CD14-positive monocyte (primary cell): ENCODE measurements around the gene VAT1L. TPM values are rescaled to one million over a fixed set of nuclear protein-coding genes. Genes with fewer than 3 reads are reported as not detected.

Experiments
- DNase-seq, 3 donors: peaks; one replicate each; pipeline ENCODE4 v3.0.0-alpha.2; 2011 to 2022
- H2AFZ ChIP-seq: 2 replicates; pipeline ENCODE4 v1.6.0; 2012; ENCODE audit warnings: mild to moderate bottlenecking, low read depth, low read length, inconsistent platforms; ENCODE audit not compliant: insufficient read depth, poor library complexity, severe bottlenecking
- H3K27ac ChIP-seq, 2 donors: 1 replicate in 1 of 2; 2 replicates in 1 of 2; pipeline ENCODE4 v1.5.1; 2012 to 2013; ENCODE audit warnings: low read length in 2 of 2, control low read depth in 1 of 2, inconsistent platforms in 1 of 2, low read depth in 1 of 2, mild to moderate bottlenecking in 1 of 2
- H3K27me3 ChIP-seq, 2 donors: one replicate each; pipeline versions ENCODE4 v1.6.0 to v1.6.1; 2011 to 2013; ENCODE audit warnings: low read length in 2 of 2; ENCODE audit not compliant: control insufficient read depth in 2 of 2, insufficient read depth in 2 of 2
- H3K36me3 ChIP-seq, 2 donors: replicated peaks in 1 of 2; 1 replicate in 1 of 2; 2 replicates in 1 of 2; pipeline versions ENCODE4 v1.5.1 to v1.6.1; 2012 to 2013; ENCODE audit warnings: low read length in 2 of 2, control low read depth in 1 of 2, inconsistent platforms in 1 of 2, mild to moderate bottlenecking in 1 of 2; ENCODE audit not compliant: insufficient read depth in 2 of 2, control insufficient read depth in 1 of 2
- H3K4me1 ChIP-seq, 2 donors: 1 replicate in 1 of 2; 2 replicates in 1 of 2; pipeline versions ENCODE4 v1.5.1 to v1.6.1; 2012 to 2013; ENCODE audit warnings: low read length in 2 of 2, control low read depth in 1 of 2, inconsistent platforms in 1 of 2, mild to moderate bottlenecking in 1 of 2, moderate library complexity in 1 of 2; ENCODE audit not compliant: insufficient read depth in 2 of 2, control insufficient read depth in 1 of 2
- H3K4me2 ChIP-seq: replicated peaks from 2 replicates; pipeline ENCODE3; 2012; ENCODE audit warnings: low read length, moderate library complexity, mild to moderate bottlenecking; ENCODE audit not compliant: poor library complexity, severe bottlenecking; ENCODE audit errors: extremely low read depth
- H3K4me3 ChIP-seq, 3 experiments: fragments of 200-600 bp in 1 of 3; sonication (generic) in 1 of 3; replicated peaks in 1 of 3; 1 replicate in 2 of 3; 2 replicates in 1 of 3; pipeline ENCODE4 v1.5.1; 2011 to 2013; ENCODE audit warnings: low read length in 3 of 3, mild to moderate bottlenecking in 3 of 3, control low read depth in 2 of 3, low read depth in 2 of 3, inconsistent platforms in 1 of 3, moderate library complexity in 1 of 3
- H3K79me2 ChIP-seq: 2 replicates; pipeline ENCODE4 v1.6.0; 2012; ENCODE audit warnings: mild to moderate bottlenecking, control low read depth, inconsistent platforms, low read length, moderate library complexity; ENCODE audit not compliant: insufficient read depth
- H3K9ac ChIP-seq: 2 replicates; pipeline ENCODE4 v1.6.0; 2017; ENCODE audit warnings: low read length, mild to moderate bottlenecking; ENCODE audit not compliant: insufficient read depth, poor library complexity, severe bottlenecking
- H3K9me3 ChIP-seq, 2 donors: replicated peaks in 1 of 2; 1 replicate in 1 of 2; 2 replicates in 1 of 2; pipeline versions ENCODE4 v1.5.1 to v1.6.1; 2012 to 2013; ENCODE audit warnings: low read length in 2 of 2, control low read depth in 1 of 2; ENCODE audit not compliant: control insufficient read depth in 1 of 2, insufficient read depth in 1 of 2
- H4K20me1 ChIP-seq: 2 replicates; pipeline ENCODE4 v1.6.0; 2012; ENCODE audit warnings: mild to moderate bottlenecking, low read length, control low read depth, moderate library complexity; ENCODE audit not compliant: insufficient read depth
- H3K27ac Mint-ChIP-seq, 7 donors: one replicate each; pipeline ENCODE4 v1.8.0; 2020; ENCODE audit warnings: mild to moderate bottlenecking in 7 of 7, mixed read lengths in 7 of 7, moderate library complexity in 6 of 7, inconsistent platforms in 2 of 7
- H3K27me3 Mint-ChIP-seq, 3 donors: one replicate each; pipeline ENCODE4 v1.8.0; 2021 to 2022; ENCODE audit warnings: low read depth in 3 of 3, mild to moderate bottlenecking in 3 of 3, mixed read lengths in 3 of 3, moderate library complexity in 3 of 3, inconsistent platforms in 1 of 3
- H3K36me3 Mint-ChIP-seq, 2 donors: one replicate each; pipeline ENCODE4 v1.8.0; 2020; ENCODE audit warnings: mixed read lengths in 2 of 2, inconsistent platforms in 1 of 2, mild to moderate bottlenecking in 1 of 2
- H3K4me1 Mint-ChIP-seq: one replicate; pipeline ENCODE4 v1.8.0; 2020; ENCODE audit warnings: mild to moderate bottlenecking, mixed read lengths
- H3K4me3 Mint-ChIP-seq, 2 donors: one replicate each; pipeline ENCODE4 v1.8.0; 2020; ENCODE audit warnings: mild to moderate bottlenecking in 2 of 2, mixed read lengths in 2 of 2, moderate library complexity in 1 of 2
- H3K9me3 Mint-ChIP-seq, 7 donors: one replicate each; pipeline ENCODE4 v1.8.0; 2020 to 2022; ENCODE audit warnings: mixed read lengths in 7 of 7, mild to moderate bottlenecking in 6 of 7, moderate library complexity in 6 of 7, inconsistent platforms in 2 of 7
- WGBS: methylation state at CpG from one replicate; pipeline ENCODE4 v1.1.5; 2013; ENCODE audit warnings: missing lambda C conversion rate; ENCODE audit not compliant: insufficient coverage; 5-methylcytosine and 5-hydroxymethylcytosine counted together
- intact Hi-C, 2 donors: fragments of 100-400 bp; cut with micrococcal nuclease; formaldehyde crosslinking; loops; one replicate each; pipeline versions ENCODE4 v1.15.0 to v1.15.1; 2023
- polyA plus RNA-seq, 3 donors: library from polyadenylated mRNA; depleted of rRNA in 1 of 3; unstranded in 2 of 3; stranded (reverse) in 1 of 3; fragments of 300-500 nt in 2 of 3; fragments of >200 nt in 1 of 3; fragmentation: Illumina TruSeq in 2 of 3; gene quantifications; 1 replicate in 2 of 3; 2 replicates in 1 of 3; pipeline ENCODE4 v1.2.3, GENCODE V29; 2012 to 2021
- TF ChIP-seq, protein P1 (sequence below): fragments of 200-600 bp; IDR thresholded peaks from one replicate; pipeline ENCODE4 v1.8.0; 2022; ENCODE audit warnings: antibody characterized with exemption, mild to moderate bottlenecking

The VAT1L gene
- polyA plus RNA-seq, 3 donors, result not detected

DNA sequence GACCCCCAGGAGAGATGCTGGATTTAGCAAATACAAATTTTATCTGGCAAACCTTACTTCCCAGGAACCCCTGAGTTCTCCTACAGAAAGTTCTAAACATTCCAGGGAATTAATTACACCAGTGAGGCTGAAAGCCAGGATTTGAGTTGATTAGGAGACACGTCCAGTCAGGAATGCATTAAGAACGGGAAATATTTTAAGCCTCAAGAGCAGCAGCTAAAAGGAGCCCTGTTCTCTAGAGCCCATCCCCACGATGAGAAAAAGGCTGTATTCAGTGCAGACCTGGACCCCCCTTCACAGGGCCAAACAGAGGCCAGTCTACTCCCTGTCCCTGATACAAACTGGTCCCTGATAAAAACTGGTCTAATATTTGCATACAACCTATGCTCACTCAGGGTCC, 55.0 kb downstream of the VAT1L start:
- Mint-ChIP-seq H3K36me3 (no peaks in the 10 kb centered on the region), H3K27ac (no peak overlapping the region), H3K4me3 (no peak overlapping the region), H3K9me3 (peaks cover 0 to 3% (median 0%) of the 10 kb centered on the region in 7 donors), H3K27me3 (peaks cover 6 to 13% (median 11%) of the 10 kb centered on the region in 3 donors), H3K4me1 (peaks cover 4% of the 10 kb centered on the region)
- Histone ChIP-seq H2AFZ (no peak overlapping the region), H3K36me3 (no peaks in the 10 kb centered on the region), H3K4me3 (no peak overlapping the region), H3K79me2 (no peaks in the 10 kb centered on the region), H3K4me2 (no peak overlapping the region), H3K27ac (no peak overlapping the region), H3K9ac (no peak overlapping the region), H3K4me1 (no peaks in the 10 kb centered on the region), H3K27me3 (no peaks in the 10 kb centered on the region), H3K9me3 (no peaks in the 10 kb centered on the region), H4K20me1 (no peaks in the 10 kb centered on the region)
- intact Hi-C loops, result no loop called here
- no peak for DNase-seq
- TF ChIP-seq, protein P1, sequence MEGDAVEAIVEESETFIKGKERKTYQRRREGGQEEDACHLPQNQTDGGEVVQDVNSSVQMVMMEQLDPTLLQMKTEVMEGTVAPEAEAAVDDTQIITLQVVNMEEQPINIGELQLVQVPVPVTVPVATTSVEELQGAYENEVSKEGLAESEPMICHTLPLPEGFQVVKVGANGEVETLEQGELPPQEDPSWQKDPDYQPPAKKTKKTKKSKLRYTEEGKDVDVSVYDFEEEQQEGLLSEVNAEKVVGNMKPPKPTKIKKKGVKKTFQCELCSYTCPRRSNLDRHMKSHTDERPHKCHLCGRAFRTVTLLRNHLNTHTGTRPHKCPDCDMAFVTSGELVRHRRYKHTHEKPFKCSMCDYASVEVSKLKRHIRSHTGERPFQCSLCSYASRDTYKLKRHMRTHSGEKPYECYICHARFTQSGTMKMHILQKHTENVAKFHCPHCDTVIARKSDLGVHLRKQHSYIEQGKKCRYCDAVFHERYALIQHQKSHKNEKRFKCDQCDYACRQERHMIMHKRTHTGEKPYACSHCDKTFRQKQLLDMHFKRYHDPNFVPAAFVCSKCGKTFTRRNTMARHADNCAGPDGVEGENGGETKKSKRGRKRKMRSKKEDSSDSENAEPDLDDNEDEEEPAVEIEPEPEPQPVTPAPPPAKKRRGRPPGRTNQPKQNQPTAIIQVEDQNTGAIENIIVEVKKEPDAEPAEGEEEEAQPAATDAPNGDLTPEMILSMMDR, result no peak
- WGBS, result 63% methylated on average over 1 of the region's 3 CpGs

DNA sequence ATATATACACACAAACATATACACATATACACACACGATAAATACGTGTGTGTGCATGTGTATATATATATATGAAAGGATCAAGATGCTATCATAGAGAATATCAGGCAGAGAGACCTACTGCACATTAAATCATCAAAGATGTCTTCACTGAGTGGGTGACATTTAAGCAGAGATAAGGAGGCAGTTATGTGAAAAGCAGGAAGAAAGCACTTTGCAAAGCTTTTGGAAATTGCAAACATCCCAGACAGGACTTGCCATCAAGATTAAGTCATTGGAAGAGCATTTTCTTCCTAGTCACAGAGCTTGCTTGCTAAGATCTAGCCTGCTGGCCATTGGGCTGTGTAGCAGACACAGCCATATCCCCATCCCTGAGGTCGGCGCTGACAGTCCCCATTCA, 56.4 kb downstream of the VAT1L start:
- H3K27me3 ChIP-seq, result no peaks in the 10 kb centered on the region
- TF ChIP-seq, protein P1, result no peak
- Mint-ChIP-seq H3K4me1 (peaks cover 4% of the 10 kb centered on the region), H3K36me3 (no peaks in the 10 kb centered on the region), H3K9me3 (peaks cover 0 to 3% (median 0%) of the 10 kb centered on the region in 7 donors), H3K27me3 (peaks cover 0 to 9% (median 6%) of the 10 kb centered on the region in 3 donors), H3K4me3 (no peak overlapping the region), H3K27ac (no peak overlapping the region)
- H3K4me3 ChIP-seq, result no peak overlapping the region
- intact Hi-C loops, result no loop called here
- no peak for DNase-seq
- no peak overlapping the region for H3K9ac ChIP-seq
- H3K9me3 ChIP-seq, result no peaks in the 10 kb centered on the region
- H3K36me3 ChIP-seq, result no peaks in the 10 kb centered on the region
- no peak overlapping the region for H2AFZ ChIP-seq
- H3K27ac ChIP-seq, result no peak overlapping the region
- H3K4me2 ChIP-seq, result no peak overlapping the region
- no peaks in the 10 kb centered on the region for H3K4me1 ChIP-seq
- no peaks in the 10 kb centered on the region for H3K79me2 ChIP-seq
- 100% methylated on average over 2 of the region's 4 CpGs for WGBS
- no peaks in the 10 kb centered on the region for H4K20me1 ChIP-seq
